Measurements from ENCODE around the gene KRTAP10-6.
"Not testable (repeated sequence)": the region's sequence is repeated elsewhere in the genome, so short reads cannot be mapped to it uniquely, and the experiment has no call there.

The KRTAP10-6 gene

DNA sequence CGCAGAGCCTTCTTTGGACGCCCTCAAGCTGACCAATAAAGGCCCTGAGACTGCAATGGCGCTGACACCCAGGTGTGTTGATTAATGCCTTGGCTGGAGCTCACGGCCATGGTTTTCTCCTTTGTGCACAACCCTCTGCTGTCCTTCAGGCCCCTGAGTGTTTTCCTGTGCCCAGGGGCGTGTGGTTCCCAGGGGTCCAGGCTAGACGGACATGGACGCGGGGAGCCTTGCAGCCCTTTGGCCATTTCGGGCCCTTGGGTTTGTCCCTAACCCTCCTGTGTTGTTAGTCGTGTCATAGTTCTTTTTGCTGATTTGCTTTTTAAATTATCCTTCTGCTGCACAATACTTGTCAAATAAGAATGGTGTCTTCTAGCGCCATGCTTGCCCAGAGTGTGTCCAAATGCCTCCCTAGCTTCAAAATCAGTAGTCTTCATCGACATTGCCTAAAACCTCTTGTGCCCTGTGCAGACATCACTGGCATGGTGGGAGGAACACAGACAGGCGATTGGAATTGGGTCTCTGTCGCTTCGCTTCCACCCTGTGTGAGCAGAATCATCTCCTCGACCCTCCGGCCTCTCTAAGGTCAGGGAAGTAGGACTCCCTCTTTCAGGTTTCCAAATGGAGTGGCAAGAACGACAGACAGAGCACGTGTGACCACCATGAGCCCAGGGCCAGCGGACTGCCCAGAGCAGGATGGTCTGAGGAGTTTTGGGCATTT, 16.8 kb downstream of the KRTAP10-6 start:
- no peak overlapping the region for H3K4me3 ChIP-seq (ENCODE audit: low read depth, low read length)
- TF ChIP-seq, protein P1, sequence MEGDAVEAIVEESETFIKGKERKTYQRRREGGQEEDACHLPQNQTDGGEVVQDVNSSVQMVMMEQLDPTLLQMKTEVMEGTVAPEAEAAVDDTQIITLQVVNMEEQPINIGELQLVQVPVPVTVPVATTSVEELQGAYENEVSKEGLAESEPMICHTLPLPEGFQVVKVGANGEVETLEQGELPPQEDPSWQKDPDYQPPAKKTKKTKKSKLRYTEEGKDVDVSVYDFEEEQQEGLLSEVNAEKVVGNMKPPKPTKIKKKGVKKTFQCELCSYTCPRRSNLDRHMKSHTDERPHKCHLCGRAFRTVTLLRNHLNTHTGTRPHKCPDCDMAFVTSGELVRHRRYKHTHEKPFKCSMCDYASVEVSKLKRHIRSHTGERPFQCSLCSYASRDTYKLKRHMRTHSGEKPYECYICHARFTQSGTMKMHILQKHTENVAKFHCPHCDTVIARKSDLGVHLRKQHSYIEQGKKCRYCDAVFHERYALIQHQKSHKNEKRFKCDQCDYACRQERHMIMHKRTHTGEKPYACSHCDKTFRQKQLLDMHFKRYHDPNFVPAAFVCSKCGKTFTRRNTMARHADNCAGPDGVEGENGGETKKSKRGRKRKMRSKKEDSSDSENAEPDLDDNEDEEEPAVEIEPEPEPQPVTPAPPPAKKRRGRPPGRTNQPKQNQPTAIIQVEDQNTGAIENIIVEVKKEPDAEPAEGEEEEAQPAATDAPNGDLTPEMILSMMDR (IDR thresholded peaks at IDR 0.05; ENCODE audit: low read depth, low read length): no peak
- in situ Hi-C loops (cut with HindIII; ENCODE audit: low sequenced_read_pairs): no loop called here
- DNase-seq (ENCODE audit: low read depth, low spot score): no peak

DNA sequence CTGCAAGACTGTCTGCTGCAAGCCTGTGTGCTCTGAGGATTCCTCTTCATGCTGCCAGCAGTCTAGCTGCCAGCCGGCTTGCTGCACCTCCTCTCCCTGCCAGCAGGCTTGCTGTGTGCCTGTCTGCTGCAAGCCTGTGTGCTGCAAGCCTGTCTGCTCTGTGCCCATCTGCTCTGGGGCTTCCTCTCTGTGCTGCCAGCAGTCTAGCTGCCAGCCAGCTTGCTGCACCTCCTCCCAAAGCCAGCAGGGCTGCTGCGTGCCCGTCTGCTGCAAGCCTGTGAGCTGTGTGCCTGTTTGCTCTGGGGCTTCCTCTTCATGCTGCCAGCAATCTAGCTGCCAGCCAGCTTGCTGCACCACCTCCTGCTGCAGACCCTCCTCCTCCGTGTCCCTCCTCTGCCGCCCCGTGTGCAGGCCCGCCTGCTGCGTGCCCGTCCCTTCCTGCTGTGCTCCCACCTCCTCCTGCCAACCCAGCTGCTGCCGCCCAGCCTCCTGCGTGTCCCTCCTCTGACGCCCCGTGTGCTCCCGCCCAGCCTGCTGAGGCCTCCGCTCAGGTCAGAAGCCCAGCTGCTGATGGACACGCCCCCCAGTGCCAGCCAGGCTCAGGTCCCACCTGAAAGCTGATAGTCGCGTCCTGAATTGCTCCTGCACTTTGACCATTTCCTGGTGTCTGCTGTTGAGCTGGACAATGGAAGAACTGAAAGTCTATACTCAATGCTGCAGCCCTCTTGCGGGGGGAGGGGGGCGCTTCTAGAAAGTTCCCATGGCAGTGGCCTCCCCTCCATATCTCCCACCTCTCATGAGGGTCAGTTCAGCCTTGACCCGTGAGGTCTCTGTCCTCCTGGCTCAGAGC, 17.6 kb downstream of the KRTAP10-6 start:
- no peak overlapping the region for H3K4me3 ChIP-seq (ENCODE audit: low read depth, low read length)
- TF ChIP-seq, protein P1 (IDR thresholded peaks at IDR 0.05; ENCODE audit: low read depth, low read length): no peak
- DNase-seq (ENCODE audit: low read depth, low spot score): no peak
- in situ Hi-C loops (cut with HindIII; ENCODE audit: low sequenced_read_pairs): no loop called here

DNA sequence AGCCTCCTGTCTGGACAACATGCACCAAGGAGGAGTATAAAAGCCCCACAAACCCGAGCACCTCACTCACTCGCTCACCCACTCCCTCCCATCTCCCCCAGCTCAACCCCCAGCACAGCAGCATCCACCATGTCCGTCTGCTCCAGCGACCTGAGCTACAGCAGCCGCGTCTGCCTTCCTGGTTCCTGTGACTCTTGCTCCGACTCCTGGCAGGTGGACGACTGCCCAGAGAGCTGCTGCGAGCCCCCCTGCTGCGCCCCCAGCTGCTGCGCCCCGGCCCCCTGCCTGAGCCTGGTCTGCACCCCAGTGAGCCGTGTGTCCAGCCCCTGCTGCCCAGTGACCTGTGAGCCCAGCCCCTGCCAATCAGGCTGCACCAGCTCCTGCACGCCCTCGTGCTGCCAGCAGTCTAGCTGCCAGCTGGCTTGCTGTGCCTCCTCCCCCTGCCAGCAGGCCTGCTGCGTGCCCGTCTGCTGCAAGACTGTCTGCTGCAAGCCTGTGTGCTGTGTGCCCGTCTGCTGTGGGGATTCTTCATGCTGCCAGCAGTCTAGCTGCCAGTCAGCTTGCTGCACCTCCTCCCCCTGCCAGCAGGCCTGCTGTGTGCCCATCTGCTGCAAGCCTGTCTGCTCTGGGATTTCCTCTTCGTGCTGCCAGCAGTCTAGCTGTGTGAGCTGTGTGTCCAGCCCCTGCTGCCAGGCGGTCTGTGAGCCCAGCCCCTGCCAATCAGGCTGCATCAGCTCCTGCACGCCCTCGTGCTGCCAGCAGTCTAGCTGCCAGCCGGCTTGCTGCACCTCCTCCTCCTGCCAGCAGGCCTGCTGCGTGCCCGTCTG, 18.5 kb downstream of the KRTAP10-6 start, which contains the start of gene KRTAP10-4:
KRTAP10-4 (plus strand) TSS at position 100 of the 827 bp plus-strand sequence; CDS start at position 130, 30 bp downstream.
- H3K4me3 ChIP-seq (ENCODE audit: low read depth, low read length); in situ Hi-C loops (cut with HindIII; ENCODE audit: low sequenced_read_pairs); DNase-seq (ENCODE audit: low read depth, low spot score): not testable (repeated sequence)

DNA sequence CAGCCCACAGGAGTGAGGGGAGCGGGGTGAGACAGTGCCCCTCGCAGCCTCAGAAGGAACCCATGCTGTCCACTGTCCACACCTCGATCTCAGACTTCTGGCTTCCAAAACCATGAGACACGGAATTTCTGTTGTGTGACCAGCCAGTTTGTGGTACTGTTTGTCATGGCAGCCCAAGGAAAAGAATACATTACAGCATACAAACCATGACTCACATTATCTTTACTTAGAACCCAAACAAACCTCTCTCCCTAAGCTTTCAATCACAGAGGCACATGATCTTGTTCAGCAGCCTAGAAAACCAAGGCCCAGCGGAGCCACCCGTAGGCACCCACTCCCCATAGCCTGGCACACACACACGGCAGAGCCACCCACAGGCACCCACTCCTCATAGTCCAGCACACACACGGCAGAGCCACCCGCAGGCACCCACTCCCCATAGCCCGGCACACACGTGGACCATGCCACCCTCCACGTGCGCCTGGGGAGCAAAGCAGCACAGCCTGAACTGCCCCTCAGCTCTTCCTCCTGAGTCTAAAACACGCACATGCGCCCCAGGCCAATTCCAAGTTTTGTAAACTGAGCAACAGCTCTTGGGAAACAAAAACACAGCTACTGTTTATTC, 19.2 kb downstream of the KRTAP10-6 start:
- in situ Hi-C loops (cut with HindIII; ENCODE audit: low sequenced_read_pairs): no loop called here
- no peak overlapping the region for H3K4me3 ChIP-seq (ENCODE audit: low read depth, low read length)
- no peak for DNase-seq (ENCODE audit: low read depth, low spot score)
- TF ChIP-seq, protein P1 (IDR thresholded peaks at IDR 0.05; ENCODE audit: low read depth, low read length): no peak

DNA sequence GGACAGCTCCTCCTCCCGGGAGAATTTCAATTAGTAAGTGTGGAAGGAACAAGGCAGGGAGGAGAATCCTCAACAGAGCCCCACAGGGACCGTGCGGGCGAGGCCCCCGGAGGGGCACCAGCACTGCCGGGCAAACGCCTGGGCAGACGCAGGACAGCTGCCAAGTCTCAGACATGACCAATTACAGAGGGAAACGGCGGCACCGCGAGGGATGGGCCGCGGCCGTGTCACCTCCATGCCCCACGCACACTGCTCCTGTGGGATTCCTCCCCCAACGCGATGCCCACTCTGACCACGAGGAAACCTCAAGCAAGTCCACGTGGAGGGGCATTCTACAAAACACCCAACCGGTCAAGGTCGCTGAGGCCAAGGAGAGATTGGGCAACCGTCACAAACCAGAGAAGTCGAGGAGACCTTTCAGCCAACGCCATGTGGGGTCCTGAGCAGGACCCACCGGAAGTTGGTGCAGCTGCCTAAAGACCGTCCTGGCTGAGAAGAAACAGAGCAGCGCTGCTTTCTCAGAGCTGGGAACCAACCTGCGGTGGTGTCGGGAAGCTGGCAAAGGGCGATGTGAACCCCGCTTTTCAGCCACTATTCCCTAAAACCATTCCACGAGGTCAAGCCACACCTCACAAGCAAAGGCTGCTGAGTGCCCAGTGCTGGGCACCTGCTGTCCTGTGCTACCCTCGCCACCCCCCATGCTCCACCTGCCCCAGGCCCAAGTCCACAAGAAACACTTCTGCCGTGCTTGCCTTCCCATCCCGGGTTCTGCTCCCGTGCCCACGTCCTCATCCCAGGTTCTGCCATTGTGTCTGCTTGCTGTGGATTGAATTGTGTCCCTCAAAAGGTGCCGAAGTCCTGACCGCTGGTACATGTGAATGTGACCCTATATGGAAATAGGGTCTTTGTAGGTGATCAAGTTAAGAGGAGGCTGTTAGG, 20.2 kb downstream of the KRTAP10-6 start:
- in situ Hi-C loops (cut with HindIII; ENCODE audit: low sequenced_read_pairs): no loop called here
- no peak for DNase-seq (ENCODE audit: low read depth, low spot score)
- TF ChIP-seq, protein P1 (IDR thresholded peaks at IDR 0.05; ENCODE audit: low read depth, low read length): no peak
- H3K4me3 ChIP-seq (ENCODE audit: low read depth, low read length): no peak overlapping the region

DNA sequence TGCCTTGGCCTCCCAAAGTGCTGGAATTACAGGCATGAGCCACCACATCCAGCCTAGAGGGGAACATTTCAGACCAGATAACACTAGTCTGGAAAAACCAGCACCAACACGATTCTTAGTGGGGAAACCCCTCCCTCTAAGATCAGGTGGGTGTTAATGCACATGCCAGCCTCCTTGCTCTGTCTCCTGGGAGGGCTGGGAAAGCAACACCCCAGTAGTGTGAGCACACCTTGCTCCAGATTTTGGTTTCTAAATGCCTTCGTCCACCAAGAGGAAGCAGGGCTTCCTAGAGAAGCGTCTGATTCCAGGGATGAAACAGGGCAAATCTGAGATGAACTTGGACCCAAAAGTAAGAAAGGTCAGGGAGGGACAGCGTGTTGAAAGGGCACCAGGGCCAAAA, 21.0 kb downstream of the KRTAP10-6 start:
- TF ChIP-seq, protein P1 (IDR thresholded peaks at IDR 0.05; ENCODE audit: low read depth, low read length): no peak
- no peak for DNase-seq (ENCODE audit: low read depth, low spot score)
- H3K4me3 ChIP-seq (ENCODE audit: low read depth, low read length): no peak overlapping the region
- in situ Hi-C loops (cut with HindIII; ENCODE audit: low sequenced_read_pairs): no loop called here

All from astrocyte of the spinal cord (primary cell).